Measurements from ENCODE around the gene NHLRC1. TPM values are rescaled to one million over a fixed set of nuclear protein-coding genes. Genes with fewer than 3 reads are reported as not detected.

The NHLRC1 gene
- total and polyA plus RNA-seq, 9 of the 15 experiments (the other 6 are each of a cell fraction or from before 2014, with no cell fraction given), result not detected

GRCh38 chr6:18155150-18155863 lies 32.8 kb upstream of the NHLRC1 start, which contains the start of gene KDM1B (continued):
- TF ChIP-seq FOXP4 (CRISPR knock-in tag; IDR thresholded peaks at IDR 0.05; ENCODE audit: borderline replicate concordance) (no peak), HNRNPH1 (optimal IDR thresholded peaks at IDR 0.05; ENCODE audit: low read depth, low read length) (no peak), RNF219 (CRISPR knock-in tag; IDR thresholded peaks at IDR 0.05) (no peak), DPF2 (IDR thresholded peaks at IDR 0.05) (no peak), ZNF77 (CRISPR knock-in tag; IDR thresholded peaks at IDR 0.05) (no peak), ZNF143 (CRISPR knock-in tag; IDR thresholded peaks at IDR 0.05) (no peak), MITF (IDR thresholded peaks at IDR 0.05) (no peak), ZNF384 (IDR thresholded peaks at IDR 0.05; ENCODE audit: low read depth, low read length) (no peak), SIN3B (IDR thresholded peaks at IDR 0.05; ENCODE audit: low read depth) (peak; percentile 65; the same call in 1 of the 2 replicates), MAFF (IDR thresholded peaks at IDR 0.05; ENCODE audit: low read length) (no peak), STAT6 (CRISPR knock-in tag; IDR thresholded peaks at IDR 0.05) (no peak; the same call in 1 of the 2 replicates), E2F1 (CRISPR knock-in tag; IDR thresholded peaks at IDR 0.05) (no peak), PCBP1 (IDR thresholded peaks at IDR 0.05; ENCODE audit: low read depth, low read length, poor library complexity, severe bottlenecking) (no peak), SRSF1 (IDR thresholded peaks at IDR 0.05; ENCODE audit: low read depth, low read length) (no peak), ELF4 (CRISPR knock-in tag; IDR thresholded peaks at IDR 0.05) (no peak)

Measured in K562 (cell line).